Astrocyte of the cerebellum (primary cell): ENCODE data around the gene MRPS2.
"Not testable (repeated sequence)": the region's sequence is repeated elsewhere in the genome, so short reads cannot be mapped to it uniquely, and the experiment has no call there.

Experiments used
- DNase-seq: peaks from one replicate; pipeline ENCODE4 v3.0.0-alpha.2; 2011; ENCODE audit warnings: low read depth
- H3K4me3 ChIP-seq: 2 replicates; pipeline ENCODE4 v1.5.1; 2011; ENCODE audit warnings: mild to moderate bottlenecking, low read depth, low read length, moderate library complexity
- in situ Hi-C: cut with HindIII; loops from 2 replicates; pipeline ENCODE4 v1.10.0; 2017; ENCODE audit warnings: low sequenced_read_pairs
- TF ChIP-seq, protein P1 (sequence below): IDR thresholded peaks from 2 replicates; pipeline ENCODE4 v1.5.1; 2012; ENCODE audit warnings: low read length, low read depth, moderate library complexity, mild to moderate bottlenecking; ENCODE audit errors: missing control alignments

MRPS2 gene

DNA sequence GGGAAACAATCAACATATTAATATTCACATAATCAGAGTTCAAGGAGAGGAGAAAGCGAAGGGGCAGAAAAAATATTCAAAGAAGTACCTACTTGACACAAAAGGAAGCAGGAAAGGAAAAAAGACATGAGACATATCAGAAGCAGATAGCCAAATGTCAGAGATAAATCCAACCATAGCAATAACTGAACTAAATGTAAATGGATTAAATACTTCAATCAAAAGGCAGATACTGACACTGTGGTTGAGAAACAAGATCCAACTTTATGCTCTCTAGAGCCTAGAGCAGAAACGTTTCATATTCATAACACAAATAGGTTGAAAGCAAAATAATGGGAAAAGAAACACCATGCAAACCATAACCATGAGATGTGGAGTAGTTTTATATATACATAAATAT is 9.0 kb downstream of the MRPS2 start:
- no peak overlapping the region for H3K4me3 ChIP-seq
- in situ Hi-C loops = loop anchor here (10.0 kb wide), 1 partner anchor 205 kb away; no protein-coding TSS in a partner anchor
- no peak for DNase-seq
- TF ChIP-seq, protein P1, sequence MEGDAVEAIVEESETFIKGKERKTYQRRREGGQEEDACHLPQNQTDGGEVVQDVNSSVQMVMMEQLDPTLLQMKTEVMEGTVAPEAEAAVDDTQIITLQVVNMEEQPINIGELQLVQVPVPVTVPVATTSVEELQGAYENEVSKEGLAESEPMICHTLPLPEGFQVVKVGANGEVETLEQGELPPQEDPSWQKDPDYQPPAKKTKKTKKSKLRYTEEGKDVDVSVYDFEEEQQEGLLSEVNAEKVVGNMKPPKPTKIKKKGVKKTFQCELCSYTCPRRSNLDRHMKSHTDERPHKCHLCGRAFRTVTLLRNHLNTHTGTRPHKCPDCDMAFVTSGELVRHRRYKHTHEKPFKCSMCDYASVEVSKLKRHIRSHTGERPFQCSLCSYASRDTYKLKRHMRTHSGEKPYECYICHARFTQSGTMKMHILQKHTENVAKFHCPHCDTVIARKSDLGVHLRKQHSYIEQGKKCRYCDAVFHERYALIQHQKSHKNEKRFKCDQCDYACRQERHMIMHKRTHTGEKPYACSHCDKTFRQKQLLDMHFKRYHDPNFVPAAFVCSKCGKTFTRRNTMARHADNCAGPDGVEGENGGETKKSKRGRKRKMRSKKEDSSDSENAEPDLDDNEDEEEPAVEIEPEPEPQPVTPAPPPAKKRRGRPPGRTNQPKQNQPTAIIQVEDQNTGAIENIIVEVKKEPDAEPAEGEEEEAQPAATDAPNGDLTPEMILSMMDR = no peak

DNA sequence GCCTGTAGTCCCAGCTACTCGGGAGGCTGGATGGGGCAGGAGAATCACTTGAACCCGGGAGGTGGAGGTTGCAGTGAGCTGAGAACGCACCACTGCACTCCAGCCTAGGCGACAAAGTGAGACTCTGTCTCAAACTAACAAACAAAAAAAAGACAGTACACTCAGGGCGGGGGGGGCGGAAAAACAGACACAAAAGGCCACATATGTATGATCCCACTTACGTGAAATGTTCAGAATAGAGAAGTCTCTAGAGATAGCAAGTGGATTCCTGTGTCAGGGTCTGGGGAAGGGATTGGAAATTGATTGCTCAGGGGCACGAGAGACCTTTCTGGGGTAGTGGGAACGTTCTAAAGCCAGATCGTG is 11.7 kb downstream of the MRPS2 start:
- no peak overlapping the region for H3K4me3 ChIP-seq
- DNase-seq = no peak
- in situ Hi-C loops = no loop called here
- TF ChIP-seq, protein P1 = no peak

DNA sequence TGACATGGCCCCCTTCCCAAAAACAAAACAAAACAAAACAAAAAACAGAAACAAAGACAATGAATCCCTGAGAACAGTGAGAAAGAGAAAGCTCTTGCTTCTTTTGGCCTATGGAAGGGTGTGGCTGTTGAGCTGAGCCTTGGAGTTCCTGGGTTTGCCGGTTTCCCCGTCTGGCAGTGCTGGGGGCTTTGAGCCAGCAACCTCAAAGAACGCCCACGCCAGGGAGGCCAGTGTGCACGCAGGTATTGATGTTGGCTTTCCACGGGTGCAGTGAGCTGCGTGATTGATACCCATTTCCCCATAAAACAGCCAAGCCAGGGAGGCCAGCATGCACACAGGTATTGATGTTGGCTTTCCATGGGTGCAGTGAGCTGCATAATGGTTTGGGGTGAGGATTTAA is 12.4 kb downstream of the MRPS2 start:
- DNase-seq = no peak
- TF ChIP-seq, protein P1 = no peak
- in situ Hi-C loops = no loop called here
- H3K4me3 ChIP-seq = no peak overlapping the region

DNA sequence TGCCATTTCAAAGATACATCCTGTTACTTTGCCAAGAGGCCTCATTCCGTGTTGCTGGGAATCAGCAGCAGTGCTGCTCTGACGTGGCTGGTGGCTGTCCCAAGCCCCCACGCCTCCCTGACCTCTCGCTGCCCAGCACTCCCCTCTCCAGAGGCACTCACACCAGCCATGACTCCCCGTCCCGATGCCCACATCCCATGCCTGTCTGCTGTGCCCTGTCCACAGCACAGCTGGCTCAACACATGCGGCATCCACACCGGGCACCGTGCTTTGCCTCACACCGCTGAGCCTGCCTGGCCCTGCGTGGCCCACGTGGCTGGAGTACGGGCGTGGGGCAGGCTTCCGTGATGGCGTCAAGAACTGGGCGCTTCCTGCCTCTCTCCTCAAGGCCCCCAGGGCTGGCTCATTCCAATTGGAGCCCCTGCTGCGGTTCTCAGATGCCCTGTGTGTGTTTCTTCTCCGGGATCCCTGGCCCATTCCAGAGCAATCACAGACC is 12.9 kb downstream of the MRPS2 start:
- in situ Hi-C loops = no loop called here
- H3K4me3 ChIP-seq = no peak overlapping the region
- TF ChIP-seq, protein P1 = no peak
- no peak for DNase-seq

DNA sequence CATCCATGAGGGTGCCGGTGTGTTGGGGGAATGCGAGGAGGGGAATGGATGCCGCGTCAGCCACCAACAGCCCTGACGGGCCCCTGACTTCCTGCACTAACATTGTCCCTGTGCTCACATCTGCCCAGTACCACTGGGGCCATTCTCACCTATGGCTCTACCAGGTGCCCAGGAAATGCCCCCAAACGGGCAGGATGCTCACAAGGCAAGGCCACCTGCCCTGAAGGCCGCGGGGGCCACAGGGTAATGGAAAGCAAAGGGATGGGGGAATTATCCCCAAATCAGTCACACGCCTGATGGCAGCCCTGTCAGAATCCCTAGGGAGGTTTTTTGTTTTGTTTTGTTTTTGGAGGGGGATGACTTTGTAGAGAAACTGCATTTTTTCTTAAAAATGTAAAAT is 13.4 kb downstream of the MRPS2 start:
- in situ Hi-C loops, DNase-seq: not testable (repeated sequence)

DNA sequence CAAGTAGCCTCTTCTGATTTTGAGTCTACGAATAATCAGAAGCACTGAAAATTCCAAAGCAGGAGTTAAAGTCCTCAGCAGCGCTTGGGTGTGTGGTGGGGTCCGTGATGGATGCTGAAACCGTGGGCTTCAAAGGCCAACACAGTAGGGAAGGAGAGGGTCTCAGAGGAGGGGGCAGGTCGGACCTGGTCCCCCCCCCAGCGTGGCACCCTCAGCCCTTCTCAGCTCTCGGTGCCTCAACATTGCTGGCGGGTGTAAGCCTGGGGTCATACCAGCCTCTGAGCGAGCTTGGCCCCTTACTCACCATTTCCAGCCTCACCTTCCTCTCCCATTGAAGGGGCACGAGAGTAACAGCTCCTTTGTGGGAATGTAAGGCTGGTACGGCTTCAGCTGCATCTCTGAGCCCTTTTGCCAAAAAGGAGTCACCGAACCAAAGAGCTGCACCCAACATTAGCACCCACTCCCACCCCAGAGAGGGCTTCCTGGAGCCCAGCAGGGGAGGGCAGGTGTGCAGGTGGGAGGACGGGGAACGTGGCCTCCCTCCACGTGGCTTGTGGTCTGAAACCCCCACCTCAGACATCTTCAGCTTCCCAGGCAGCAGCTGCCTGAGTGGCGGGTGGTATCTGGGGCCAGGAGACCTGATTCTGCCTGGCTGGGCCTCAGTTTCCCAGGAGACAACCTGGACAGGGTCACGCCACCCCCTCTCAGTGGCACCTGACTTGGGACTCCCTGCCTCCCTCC is 14.0 kb downstream of the MRPS2 start:
- in situ Hi-C loops = no loop called here
- no peak overlapping the region for H3K4me3 ChIP-seq
- TF ChIP-seq, protein P1 = no peak
- DNase-seq = no peak

More for the DNA sequence above, 13.4 kb downstream of the MRPS2 start:
- H3K4me3 ChIP-seq = not testable (repeated sequence)

DNA sequence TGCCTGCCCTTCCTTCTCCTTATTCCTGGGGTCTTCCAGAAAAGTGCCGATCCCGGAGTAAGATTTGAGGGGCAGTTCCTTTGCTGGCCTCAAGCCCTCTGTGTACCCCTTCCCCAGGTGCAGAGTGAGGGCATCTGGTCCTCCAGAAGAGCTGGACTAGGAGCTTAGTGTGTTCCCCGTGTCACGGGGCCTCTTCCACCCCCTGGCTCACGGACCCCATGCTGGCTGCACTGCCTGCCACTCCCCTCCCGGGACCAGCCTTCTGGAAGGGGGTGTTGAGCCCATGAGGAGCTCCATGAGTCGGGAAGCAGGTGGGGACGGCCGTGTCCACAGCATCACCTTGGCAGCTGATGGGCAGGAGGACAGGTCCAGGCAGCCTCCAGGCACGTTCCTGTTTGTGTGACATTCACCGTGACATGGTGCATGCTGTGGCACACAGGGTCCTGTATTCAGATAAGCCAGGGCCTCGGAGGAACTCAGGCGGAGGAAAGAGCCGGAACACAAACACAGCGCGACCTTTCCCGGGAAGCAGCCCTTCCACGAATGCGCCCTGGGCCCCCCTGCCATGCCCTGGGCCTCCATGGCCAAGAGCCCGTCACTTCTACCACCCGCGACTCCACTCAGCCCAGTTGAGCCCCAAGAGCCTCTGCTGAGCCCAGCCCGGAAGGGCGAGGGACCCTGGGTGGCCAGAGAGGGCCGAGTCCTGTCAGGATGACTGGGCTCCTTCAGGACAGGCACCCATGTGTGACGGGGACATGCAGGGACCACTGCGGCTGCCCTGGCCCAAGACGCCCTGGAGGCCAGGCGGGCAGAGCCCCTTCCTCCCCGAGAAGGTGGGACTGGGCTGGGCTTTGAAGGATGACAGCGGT is 14.8 kb downstream of the MRPS2 start:
- DNase-seq = no peak
- TF ChIP-seq, protein P1 = no peak
- H3K4me3 ChIP-seq = no peak overlapping the region
- in situ Hi-C loops = no loop called here
